Loucy (cell line): Measurements from ENCODE around the gene CELF4.

ENCODE experiments used
- CTCF ChIP-seq: fragments of 200-600 bp; sonication (generic); conservative IDR thresholded peaks from 2 replicates; pipeline ENCODE4 v1.5.1; 2014; ENCODE audit warnings: mild to moderate bottlenecking, antibody characterized with exemption, low read length
- EZH2phosphoT487 ChIP-seq: fragments of 200-600 bp; IDR thresholded peaks from 2 replicates; pipeline ENCODE4 v1.6.1; 2018; ENCODE audit warnings: antibody characterized with exemption, mild to moderate bottlenecking, moderate library complexity, borderline replicate concordance

GRCh38 chr18:37231251-37231650 is 334.3 kb downstream of the CELF4 start:
- TF ChIP-seq CTCF (no peak), EZH2phosphoT487 (no peak)
